ENCODE data around the gene GPR62. TPM values are rescaled to one million over a fixed set of nuclear protein-coding genes. Genes with fewer than 3 reads are reported as not detected.

GPR62 gene
- total and polyA plus RNA-seq, 2 donors (not counting 3 experiments of a cell fraction or from before 2014, with no cell fraction given), result 0.04 to 0.15 TPM

- H3K27me3 ChIP-seq (ENCODE audit: control insufficient read depth in 2 of 2, insufficient read depth in 2 of 2, low read length in 2 of 2), result peaks cover 7 to 13% of the 10 kb centered on the region in 2 experiments
- no peaks in the 10 kb centered on the region for H3K9me3 ChIP-seq (replicated peaks; ENCODE audit: control insufficient read depth, insufficient read depth, low read length)
- intact Hi-C loops (cut with micrococcal nuclease) (no loop called here), dilution Hi-C loops (cut with MboI; ENCODE audit: extremely low pct_ligation_motif_present, low sequenced_read_pairs) (no loop called here)
- H3K36me3 ChIP-seq (ENCODE audit: control insufficient read depth in 2 of 2, extremely low read depth in 1 of 2, insufficient read depth in 2 of 2, low read length in 2 of 2), result no peaks in the 10 kb centered on the region
- DNase-seq (ENCODE audit: low read depth, low spot score) (no peak), FAIRE-seq (no peak)
- no peak overlapping the region for H3K27ac ChIP-seq (ENCODE audit: insufficient read depth, low read depth, low read length)
- no peaks in the 10 kb centered on the region for H3K79me2 ChIP-seq (ENCODE audit: control insufficient read depth, insufficient read depth, low read length)
- H3K4me1 ChIP-seq (ENCODE audit: control insufficient read depth, extremely low read depth, insufficient read depth, low read length), result no peaks in the 10 kb centered on the region
- no peaks in the 10 kb centered on the region for H3K9me1 ChIP-seq (replicated peaks; ENCODE audit: control insufficient read depth, extremely low read depth, insufficient read depth, low read length)
- H3K4me3 ChIP-seq (replicated peaks in 1 of 3; ENCODE audit: insufficient read depth in 1 of 3, low read depth in 1 of 3, low read length in 3 of 3), result no peak overlapping the region
- CTCF ChIA-PET, result no interaction called here
- TF ChIP-seq JUN (IDR thresholded peaks at IDR 0.05; ENCODE audit: borderline replicate concordance, insufficient read depth, insufficient read length, low read depth), result no peak
- no peak overlapping the region for H3K9ac ChIP-seq (replicated peaks; ENCODE audit: extremely low read depth, insufficient read depth, low read length)
- H4K20me1 ChIP-seq (replicated peaks; ENCODE audit: control insufficient read depth, extremely low read depth, insufficient read depth, low read length), result no peaks in the 10 kb centered on the region
- no TSS peak for BruUV-seq (replicated peaks)
- POLR2A ChIA-PET, result no interaction called here
- H2AFZ ChIP-seq (ENCODE audit: low read depth, low read length), result no peak overlapping the region
- H3K4me2 ChIP-seq (ENCODE audit: insufficient read depth, low read length), result no peak overlapping the region
These were observed 4.3 kb upstream of the GPR62 start for GRCh38 chr3:51950899-51951298.

- Histone ChIP-seq H3K4me2 (ENCODE audit: insufficient read depth, low read length) (no peak overlapping the region), H2AFZ (ENCODE audit: low read depth, low read length) (no peak overlapping the region), H3K9ac (replicated peaks; ENCODE audit: extremely low read depth, insufficient read depth, low read length) (no peak overlapping the region), H3K36me3 (ENCODE audit: control insufficient read depth in 2 of 2, extremely low read depth in 1 of 2, insufficient read depth in 2 of 2, low read length in 2 of 2) (no peaks in the 10 kb centered on the region), H3K9me3 (replicated peaks; ENCODE audit: control insufficient read depth, insufficient read depth, low read length) (no peaks in the 10 kb centered on the region), H3K9me1 (replicated peaks; ENCODE audit: control insufficient read depth, extremely low read depth, insufficient read depth, low read length) (no peaks in the 10 kb centered on the region), H3K27me3 (ENCODE audit: control insufficient read depth in 2 of 2, insufficient read depth in 2 of 2, low read length in 2 of 2) (peaks cover 7 to 13% of the 10 kb centered on the region in 2 experiments), H3K27ac (ENCODE audit: insufficient read depth, low read depth, low read length) (no peak overlapping the region), H3K79me2 (ENCODE audit: control insufficient read depth, insufficient read depth, low read length) (no peaks in the 10 kb centered on the region), H3K4me3 (replicated peaks in 1 of 3; ENCODE audit: insufficient read depth in 1 of 3, low read depth in 1 of 3, low read length in 3 of 3) (no peak overlapping the region), H4K20me1 (replicated peaks; ENCODE audit: control insufficient read depth, extremely low read depth, insufficient read depth, low read length) (no peaks in the 10 kb centered on the region), H3K4me1 (ENCODE audit: control insufficient read depth, extremely low read depth, insufficient read depth, low read length) (no peaks in the 10 kb centered on the region)
- dilution Hi-C loops (cut with MboI; ENCODE audit: extremely low pct_ligation_motif_present, low sequenced_read_pairs) (no loop called here), intact Hi-C loops (cut with micrococcal nuclease) (no loop called here)
- TF ChIP-seq GATA2 (IDR thresholded peaks at IDR 0.05; ENCODE audit: insufficient read depth, insufficient read length, low read depth, low read length) (no peak), CTCF (IDR thresholded peaks at IDR 0.05; ENCODE audit: extremely low read depth in 1 of 2, insufficient read depth in 1 of 2, low read depth in 1 of 2, low read length in 2 of 2) (no peak), JUN (IDR thresholded peaks at IDR 0.05; ENCODE audit: borderline replicate concordance, insufficient read depth, insufficient read length, low read depth) (no peak), FOS (IDR thresholded peaks at IDR 0.05; ENCODE audit: borderline replicate concordance, insufficient read depth, low read length) (no peak), MAX (IDR thresholded peaks at IDR 0.05; ENCODE audit: insufficient read depth, insufficient read length) (no peak), EZH2 (IDR thresholded peaks at IDR 0.05; ENCODE audit: borderline replicate concordance, low read depth, low read length, severe bottlenecking) (no peak), POLR2AphosphoS5 (IDR thresholded peaks at IDR 0.05; ENCODE audit: insufficient read depth, low read depth, low read length) (no peak), MYC (IDR thresholded peaks at IDR 0.05; ENCODE audit: low read depth, low read length) (no peak)
- POLR2A ChIA-PET, result interaction anchor here (1.6 kb wide), 1 partner anchor 11 kb away, joined by 4 read pairs; the partner anchor contains the start of genes PARP3 and RRP9
- DNase-seq (ENCODE audit: low read depth, low spot score) (no peak), FAIRE-seq (no peak)
- no TSS peak for BruUV-seq (replicated peaks)
- CTCF ChIA-PET, result interaction anchor here (0.7 to 1.4 kb wide), 4 partner anchors 11 to 21 kb away, joined by 3 to 4 read pairs (median 3); partner anchors contain the start of genes ABHD14B and RRP9
These were observed 1.7 kb upstream of the GPR62 start for GRCh38 chr3:51953445-51953844.

Data from endothelial cell of umbilical vein (primary cell).